ENCODE data around the gene IFNA6. TPM values are rescaled to one million over a fixed set of nuclear protein-coding genes. Genes with fewer than 3 reads are reported as not detected.

Gene IFNA6
- total RNA-seq, 1 donor from 2014 or later = not detected

Other genes starting within 250 kb of the IFNA6 start
- gene IFNW1, start 209.1 kb downstream of the IFNA6 start, total RNA-seq = not detected
- not detected for gene IFNA21, start 184.2 kb downstream of the IFNA6 start, total RNA-seq
- not detected for gene IFNA4, start 163.3 kb downstream of the IFNA6 start, total RNA-seq
- not detected for gene IFNA7, start 148.7 kb downstream of the IFNA6 start, total RNA-seq
- not detected for gene IFNA10, start 143.7 kb downstream of the IFNA6 start, total RNA-seq
- not detected for gene IFNA16, start 133.6 kb downstream of the IFNA6 start, total RNA-seq
- gene IFNA17, start 122.7 kb downstream of the IFNA6 start, total RNA-seq = not detected
- not detected for gene IFNA14, start 110.9 kb downstream of the IFNA6 start, total RNA-seq
- not detected for gene IFNA5, start 45.6 kb downstream of the IFNA6 start, total RNA-seq
- 12.2 TPM for gene KLHL9, start 15.5 kb downstream of the IFNA6 start, total RNA-seq
- not detected for gene IFNA13, start 17.2 kb upstream of the IFNA6 start, total RNA-seq
- gene IFNA2, start 34.5 kb upstream of the IFNA6 start, total RNA-seq = not detected
- gene IFNA8, start 58.2 kb upstream of the IFNA6 start, total RNA-seq = not detected
- gene IFNA1, start 89.6 kb upstream of the IFNA6 start, total RNA-seq = not detected
- not detected for gene IFNE, start 131.4 kb upstream of the IFNA6 start, total RNA-seq

Measured in Right ventricle myocardium inferior (tissue), 1 donor.